MM.1S (cell line): ENCODE data around the gene TRIM6.

ENCODE experiments used
- DNase-seq: peaks from one replicate; pipeline ENCODE4 v3.0.0-alpha.2; 2015
- H2AFZ ChIP-seq: fragments of 300-600 bp; sonication (generic); 2 replicates; pipeline ENCODE4 v1.6.0; 2016; ENCODE audit warnings: antibody characterized with exemption, low read length
- H3F3A ChIP-seq: fragments of 300-600 bp; sonication (generic); 2 replicates; pipeline ENCODE4 v1.6.1; 2016; ENCODE audit warnings: mild to moderate bottlenecking, antibody characterized with exemption, low read length, moderate library complexity, mixed read lengths; ENCODE audit not compliant: insufficient read depth
- H3K27ac ChIP-seq: fragments of 300-600 bp; sonication (generic); 2 replicates; pipeline ENCODE4 v1.5.1; 2016; ENCODE audit warnings: mild to moderate bottlenecking, low read length
- H3K27me3 ChIP-seq: fragments of 300-600 bp; sonication (generic); replicated peaks from 2 replicates; pipeline ENCODE4 v1.6.0; 2016; ENCODE audit warnings: low read length; ENCODE audit not compliant: insufficient read depth
- H3K36me3 ChIP-seq: fragments of 300-600 bp; sonication (generic); replicated peaks from 2 replicates; pipeline ENCODE4 v1.6.1; 2016; ENCODE audit warnings: mild to moderate bottlenecking, low read length, mixed read lengths; ENCODE audit not compliant: insufficient read depth
- H3K4me1 ChIP-seq: fragments of 300-600 bp; sonication (generic); 2 replicates; pipeline ENCODE4 v1.6.1; 2016; ENCODE audit warnings: low read length, mixed read lengths
- H3K4me2 ChIP-seq: fragments of 300-600 bp; sonication (generic); 2 replicates; pipeline ENCODE4 v1.6.0; 2016; ENCODE audit warnings: low read depth, low read length
- H3K4me3 ChIP-seq: fragments of 300-600 bp; sonication (generic); 2 replicates; pipeline ENCODE4 v1.5.1; 2016; ENCODE audit warnings: low read length, mixed read lengths
- H3K79me2 ChIP-seq: fragments of 300-600 bp; sonication (generic); 2 replicates; pipeline ENCODE4 v1.6.1; 2016; ENCODE audit warnings: mixed run types, low read length, mixed read lengths
- H3K9ac ChIP-seq: fragments of 300-600 bp; sonication (generic); 2 replicates; pipeline ENCODE4 v1.6.1; 2016; ENCODE audit warnings: low read length, mixed read lengths
- H3K9me2 ChIP-seq: fragments of 300-600 bp; sonication (generic); replicated peaks from 2 replicates; pipeline ENCODE4 v1.6.1; 2016; ENCODE audit warnings: mild to moderate bottlenecking, low read length, mixed read lengths; ENCODE audit not compliant: insufficient read depth
- H3K9me3 ChIP-seq: fragments of 300-600 bp; sonication (generic); replicated peaks from 2 replicates; pipeline ENCODE4 v1.6.1; 2016; ENCODE audit warnings: mild to moderate bottlenecking, low read length, mixed read lengths; ENCODE audit not compliant: insufficient read depth
- H4K20me1 ChIP-seq: fragments of 300-600 bp; sonication (generic); 2 replicates; pipeline ENCODE4 v1.6.1; 2016; ENCODE audit warnings: mild to moderate bottlenecking, low read length, moderate library complexity, mixed read lengths; ENCODE audit not compliant: insufficient read depth
- CTCF ChIP-seq: fragments of 300-600 bp; sonication (generic); IDR thresholded peaks from 2 replicates; pipeline ENCODE4 v1.5.1; 2016; ENCODE audit warnings: antibody characterized with exemption, low read length, mixed read lengths
- EZH2 ChIP-seq: fragments of 300-600 bp; sonication (generic); optimal IDR thresholded peaks from 2 replicates; pipeline ENCODE3; 2017; ENCODE audit warnings: low read depth, mild to moderate bottlenecking, antibody characterized with exemption, low read length, mixed read lengths
- EZH2phosphoT487 ChIP-seq: fragments of 300-600 bp; sonication (generic); IDR thresholded peaks from 2 replicates; pipeline ENCODE4 v1.6.1; 2018; ENCODE audit warnings: antibody characterized with exemption, low read length

TRIM6 gene

GRCh38 chr11:5557751-5558150 lies 38.7 kb upstream of the TRIM6 start:
- DNase-seq, result no peak

GRCh38 chr11:5564259-5565019 lies 32.0 kb upstream of the TRIM6 start:
- no peak for TF ChIP-seq EZH2phosphoT487
- no peak for TF ChIP-seq CTCF
- no peak for TF ChIP-seq EZH2
- Histone ChIP-seq H3K27me3 (no peaks in the 10 kb centered on the region), H4K20me1 (no peaks in the 10 kb centered on the region), H3K36me3 (no peaks in the 10 kb centered on the region), H3F3A (no peaks in the 10 kb centered on the region), H3K79me2 (no peaks in the 10 kb centered on the region), H2AFZ (no peak overlapping the region), H3K4me2 (no peak overlapping the region), H3K4me3 (no peak overlapping the region), H3K9me2 (no peaks in the 10 kb centered on the region), H3K9ac (no peak overlapping the region), H3K9me3 (no peaks in the 10 kb centered on the region), H3K27ac (no peak overlapping the region), H3K4me1 (no peaks in the 10 kb centered on the region)
- DNase-seq, result no peak

More at GRCh38 chr11:5557751-5558150, 38.7 kb upstream of the TRIM6 start:
- no peaks in the 10 kb centered on the region for H3K27me3 ChIP-seq
- H3F3A ChIP-seq, result no peaks in the 10 kb centered on the region
- no peaks in the 10 kb centered on the region for H3K36me3 ChIP-seq
- H3K9me3 ChIP-seq, result no peaks in the 10 kb centered on the region
- peaks cover 6% of the 10 kb centered on the region for H3K4me1 ChIP-seq
- no peak overlapping the region for H2AFZ ChIP-seq
- H3K9me2 ChIP-seq, result no peaks in the 10 kb centered on the region
- no peak overlapping the region for H3K9ac ChIP-seq
- H3K27ac ChIP-seq, result no peak overlapping the region
- H3K4me3 ChIP-seq, result no peak overlapping the region
- no peaks in the 10 kb centered on the region for H4K20me1 ChIP-seq
- H3K79me2 ChIP-seq, result no peaks in the 10 kb centered on the region
- H3K4me2 ChIP-seq, result no peak overlapping the region
- TF ChIP-seq EZH2, result no peak
- no peak for TF ChIP-seq CTCF
- no peak for TF ChIP-seq EZH2phosphoT487

GRCh38 chr11:5574654-5575053 lies 21.8 kb upstream of the TRIM6 start:
- TF ChIP-seq EZH2, result no peak
- TF ChIP-seq EZH2phosphoT487, result no peak
- no peaks in the 10 kb centered on the region for H3K9me3 ChIP-seq
- H3K9ac ChIP-seq, result no peak overlapping the region
- no peaks in the 10 kb centered on the region for H3K9me2 ChIP-seq
- H3K36me3 ChIP-seq, result no peaks in the 10 kb centered on the region
- no peaks in the 10 kb centered on the region for H3K4me1 ChIP-seq
- no peak for DNase-seq
- no peak overlapping the region for H3K4me3 ChIP-seq
- H2AFZ ChIP-seq, result no peak overlapping the region
- no peak overlapping the region for H3K4me2 ChIP-seq
- no peaks in the 10 kb centered on the region for H3F3A ChIP-seq
- no peak overlapping the region for H3K27ac ChIP-seq
- H3K79me2 ChIP-seq, result no peaks in the 10 kb centered on the region
- H3K27me3 ChIP-seq, result no peaks in the 10 kb centered on the region
- no peaks in the 10 kb centered on the region for H4K20me1 ChIP-seq

GRCh38 chr11:5575152-5575551 lies 21.3 kb upstream of the TRIM6 start:
- no peaks in the 10 kb centered on the region for H3K27me3 ChIP-seq
- H3K9ac ChIP-seq, result no peak overlapping the region
- TF ChIP-seq EZH2phosphoT487 (no peak), CTCF (no peak), EZH2 (no peak)
- no peaks in the 10 kb centered on the region for H3F3A ChIP-seq
- no peak overlapping the region for H2AFZ ChIP-seq
- no peaks in the 10 kb centered on the region for H3K4me1 ChIP-seq
- no peaks in the 10 kb centered on the region for H3K9me3 ChIP-seq
- no peak for DNase-seq
- H3K36me3 ChIP-seq, result no peaks in the 10 kb centered on the region
- no peak overlapping the region for H3K4me2 ChIP-seq
- no peak overlapping the region for H3K27ac ChIP-seq
- H4K20me1 ChIP-seq, result no peaks in the 10 kb centered on the region
- no peaks in the 10 kb centered on the region for H3K79me2 ChIP-seq
- no peak overlapping the region for H3K4me3 ChIP-seq
- H3K9me2 ChIP-seq, result no peaks in the 10 kb centered on the region
